Endometrium (tissue), 2 donors: ENCODE data around the gene PIAS4.

Source experiments
- FAIRE-seq: peaks from 2 replicates; lab custom pipeline; 2012; peaks lifted over from hg19 to GRCh38; lab: Jason Lieb, UNC
- donor health status: control.
- donor health status: control.

The PIAS4 gene

DNA sequence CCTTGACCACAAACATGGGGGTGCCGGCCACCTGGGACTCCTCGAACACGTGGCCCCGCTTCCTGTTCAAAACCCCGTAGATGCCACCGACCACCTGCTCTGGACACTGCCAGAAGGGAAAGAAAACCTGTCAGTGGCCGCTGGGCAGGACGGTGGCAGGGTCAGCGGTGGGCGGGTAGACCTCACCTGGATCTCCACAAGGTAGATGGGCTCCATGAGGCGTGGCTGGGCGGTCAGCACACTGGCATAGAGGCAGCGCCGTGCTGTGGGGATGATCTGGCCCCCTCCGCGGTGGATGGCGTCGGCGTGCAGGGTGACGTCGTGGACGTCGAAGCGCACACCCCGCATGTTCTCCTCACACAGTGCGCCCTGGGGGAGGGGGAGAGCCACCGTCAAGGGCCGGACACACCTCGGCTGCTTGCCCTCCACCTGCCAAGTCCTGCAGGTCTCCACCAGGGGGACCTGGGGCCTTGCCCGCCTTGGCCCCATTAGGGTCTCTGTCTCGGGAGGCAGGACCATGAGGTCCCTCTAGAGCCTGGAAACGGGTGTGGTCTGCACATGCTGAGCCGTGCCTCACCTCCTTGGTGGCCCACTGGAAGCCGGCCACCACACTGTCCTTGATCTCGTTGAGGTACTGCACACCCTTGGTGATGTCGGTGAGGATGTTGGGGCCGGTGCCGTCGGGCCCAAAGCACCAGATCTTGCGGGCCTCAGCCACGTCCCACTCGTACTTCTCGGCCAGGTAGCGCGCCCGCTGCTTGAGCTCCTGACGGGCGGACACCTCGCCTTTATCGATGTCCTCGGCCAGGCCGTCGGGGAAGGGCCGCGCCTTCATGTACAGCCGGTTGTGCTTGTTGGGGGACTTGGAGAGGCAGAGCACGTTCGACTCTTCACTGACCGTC, 30.0 kb upstream of the PIAS4 start:
- no peak for FAIRE-seq

DNA sequence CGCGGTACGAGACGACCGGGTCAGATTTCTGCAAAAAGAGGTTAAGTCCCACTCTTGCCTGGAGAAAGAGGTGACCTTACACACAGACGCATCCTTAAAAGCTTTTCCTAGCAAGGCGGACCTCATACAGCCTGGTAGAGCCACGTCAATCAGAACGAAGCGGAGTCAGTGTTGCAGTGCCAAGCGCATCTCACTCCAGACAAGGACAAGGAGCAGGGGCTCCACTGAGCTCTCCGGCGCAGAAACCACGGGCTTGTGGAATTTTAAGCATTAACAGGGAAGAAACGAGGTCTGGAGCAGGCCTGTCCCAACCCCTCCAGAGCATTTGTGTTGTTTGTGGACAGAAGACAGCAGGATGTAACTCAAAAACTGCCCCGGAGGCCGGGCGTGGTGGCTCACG, 29.4 kb upstream of the PIAS4 start:
- no peak for FAIRE-seq

DNA sequence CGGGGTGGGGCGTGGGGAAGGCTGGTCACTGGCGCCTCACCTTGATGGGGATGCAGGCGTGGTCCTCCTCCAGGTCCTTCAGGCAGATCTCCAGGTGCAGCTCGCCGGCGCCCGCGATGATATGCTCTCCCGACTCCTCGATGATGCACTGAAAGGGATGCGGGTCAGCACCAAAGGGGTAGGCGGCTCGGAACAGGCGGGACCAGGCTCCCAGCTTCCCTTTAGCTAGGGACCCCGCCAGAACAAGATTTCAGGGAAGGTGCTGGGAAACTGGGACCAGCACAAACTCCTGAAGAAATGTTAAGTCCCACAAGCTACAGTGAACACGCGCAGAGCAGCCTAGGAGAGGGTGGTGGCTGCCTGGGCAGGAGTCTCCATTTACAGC, 28.3 kb upstream of the PIAS4 start:
- no peak for FAIRE-seq

DNA sequence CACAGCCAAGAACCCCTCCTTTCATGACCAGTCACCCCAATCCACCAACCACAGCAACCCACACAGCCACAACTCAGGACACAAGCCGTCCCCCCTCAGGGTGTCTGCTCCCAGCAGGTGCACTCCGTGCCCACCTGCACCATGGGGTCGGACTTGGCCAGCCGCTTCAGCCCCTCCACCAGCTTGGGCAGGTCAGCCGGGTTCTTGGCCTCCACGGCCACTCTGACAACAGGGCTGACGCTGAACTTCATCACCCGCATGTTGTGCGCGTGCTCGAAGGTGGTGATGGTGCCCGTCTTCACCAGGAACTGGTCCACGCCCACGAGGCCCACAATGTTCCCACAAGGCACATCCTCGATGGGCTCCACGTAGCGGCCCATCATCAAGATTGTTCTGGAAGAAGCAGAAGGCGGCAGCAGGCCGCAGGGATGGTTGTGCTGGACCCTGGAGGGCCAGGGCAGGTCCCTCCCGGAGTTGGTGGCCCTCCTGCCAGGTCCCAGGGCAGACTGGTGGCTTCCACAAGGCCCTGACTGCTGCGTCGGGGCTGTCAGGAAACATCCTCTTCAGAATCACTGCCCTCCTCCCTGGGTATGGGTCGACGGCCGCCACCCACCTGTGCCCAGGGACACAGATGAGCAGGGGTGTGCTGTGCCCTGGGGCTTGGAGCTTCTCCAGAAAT, 27.7 kb upstream of the PIAS4 start:
- FAIRE-seq: no peak

DNA sequence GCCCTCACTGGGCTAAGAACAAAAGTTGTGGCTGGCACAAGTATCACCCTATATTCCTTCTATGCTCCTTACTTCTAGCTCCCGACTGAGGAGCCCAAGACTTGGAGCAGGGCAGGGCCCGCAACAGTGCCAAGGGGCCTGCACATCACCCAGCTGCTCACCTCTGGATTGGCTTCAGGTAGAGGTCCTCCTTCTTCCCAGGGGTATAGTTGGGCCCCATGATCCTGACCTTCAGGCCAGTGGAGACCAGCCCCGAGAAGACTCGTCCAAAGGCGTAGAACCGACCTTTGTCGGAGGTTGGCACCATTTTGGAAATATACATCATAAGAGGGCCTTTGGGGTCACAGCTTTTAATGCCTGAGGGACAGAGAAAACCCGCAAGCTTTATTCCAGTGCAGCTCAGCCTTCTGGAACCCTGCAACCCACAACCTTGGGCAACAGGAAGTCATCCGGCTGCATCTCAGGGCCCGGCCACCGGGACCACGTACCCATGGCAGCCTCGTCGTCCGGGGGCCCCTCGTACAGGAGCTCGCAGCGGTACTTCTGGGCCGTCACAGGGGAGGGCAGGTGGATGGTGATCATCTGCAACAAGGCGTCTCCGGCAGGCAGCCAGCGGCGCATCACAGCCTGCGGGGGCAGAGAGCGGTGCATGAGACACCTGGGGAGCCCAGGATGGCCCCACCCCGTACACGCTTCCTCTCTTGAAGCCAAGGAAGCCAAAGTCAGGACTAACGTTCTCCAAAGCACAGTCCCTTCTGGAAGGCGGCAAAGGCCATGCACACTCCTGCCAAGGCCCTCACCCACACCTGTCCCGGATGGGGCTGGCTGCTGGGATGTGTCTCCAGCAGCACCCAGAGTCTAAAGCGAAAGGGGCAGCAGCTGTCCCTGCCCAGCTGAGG, 26.9 kb upstream of the PIAS4 start:
- no peak for FAIRE-seq

DNA sequence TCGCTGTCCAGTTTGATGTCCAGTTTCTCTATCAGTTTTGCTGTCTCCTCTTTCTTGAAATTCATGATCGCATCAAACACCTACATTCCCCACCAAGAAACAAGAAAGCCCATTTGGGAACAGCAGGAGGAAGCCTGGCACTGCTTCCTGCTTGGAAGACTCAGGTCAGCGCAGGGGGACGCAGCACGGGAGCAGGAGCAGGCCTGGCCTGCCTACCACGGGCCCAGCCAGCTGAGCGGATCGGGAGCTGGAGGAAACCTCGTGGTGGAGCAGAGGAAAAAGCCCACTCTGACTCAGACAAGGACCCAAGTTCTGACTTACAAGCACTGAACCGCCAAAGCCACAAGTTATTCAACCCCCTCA, 26.2 kb upstream of the PIAS4 start:
- no peak for FAIRE-seq

DNA sequence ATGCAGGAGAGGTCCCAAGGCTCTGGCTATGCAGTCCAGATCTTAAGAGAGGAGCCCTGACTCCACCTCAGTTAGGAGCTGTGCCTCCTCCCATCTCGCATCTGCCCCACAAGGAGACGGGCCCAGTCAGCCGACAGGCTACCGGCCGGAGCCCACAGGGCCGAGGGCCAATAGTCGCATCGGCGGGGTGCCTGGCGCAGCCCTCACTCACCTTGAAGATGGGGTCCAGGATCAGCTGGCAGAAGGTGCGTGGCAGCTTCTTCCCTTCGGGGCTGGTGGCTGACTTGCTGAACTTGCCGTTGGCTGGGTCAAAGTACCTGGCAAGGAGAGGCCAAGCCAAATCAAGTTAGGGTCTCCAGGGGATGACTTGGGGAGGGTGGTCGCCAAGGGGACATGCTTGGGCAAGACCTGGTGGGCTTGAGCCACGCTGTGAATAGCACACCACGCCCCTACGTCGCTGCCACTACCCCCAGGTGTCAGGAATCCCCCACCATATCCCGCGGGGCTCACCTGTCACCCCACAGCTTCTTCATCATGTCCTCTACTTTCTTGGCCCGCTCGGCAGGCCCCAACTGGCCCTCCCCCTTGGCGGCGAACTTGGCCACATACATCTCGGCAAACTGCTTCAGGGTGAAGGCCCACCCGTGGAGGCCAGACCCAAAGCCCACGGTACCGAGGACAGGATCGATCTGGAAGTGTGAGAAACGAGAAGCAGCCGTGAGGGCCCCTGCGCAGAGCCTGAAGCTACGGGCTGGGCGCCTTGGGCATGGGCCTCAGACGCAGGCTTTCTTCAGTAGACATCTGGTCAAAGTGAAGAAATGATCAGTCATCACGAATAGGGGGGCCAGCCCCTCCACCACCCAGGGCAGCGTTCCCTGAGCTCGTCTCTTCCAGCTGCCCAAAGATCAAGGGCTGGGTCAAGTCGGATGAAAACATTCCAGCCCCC, 25.5 kb upstream of the PIAS4 start:
- FAIRE-seq: no peak

DNA sequence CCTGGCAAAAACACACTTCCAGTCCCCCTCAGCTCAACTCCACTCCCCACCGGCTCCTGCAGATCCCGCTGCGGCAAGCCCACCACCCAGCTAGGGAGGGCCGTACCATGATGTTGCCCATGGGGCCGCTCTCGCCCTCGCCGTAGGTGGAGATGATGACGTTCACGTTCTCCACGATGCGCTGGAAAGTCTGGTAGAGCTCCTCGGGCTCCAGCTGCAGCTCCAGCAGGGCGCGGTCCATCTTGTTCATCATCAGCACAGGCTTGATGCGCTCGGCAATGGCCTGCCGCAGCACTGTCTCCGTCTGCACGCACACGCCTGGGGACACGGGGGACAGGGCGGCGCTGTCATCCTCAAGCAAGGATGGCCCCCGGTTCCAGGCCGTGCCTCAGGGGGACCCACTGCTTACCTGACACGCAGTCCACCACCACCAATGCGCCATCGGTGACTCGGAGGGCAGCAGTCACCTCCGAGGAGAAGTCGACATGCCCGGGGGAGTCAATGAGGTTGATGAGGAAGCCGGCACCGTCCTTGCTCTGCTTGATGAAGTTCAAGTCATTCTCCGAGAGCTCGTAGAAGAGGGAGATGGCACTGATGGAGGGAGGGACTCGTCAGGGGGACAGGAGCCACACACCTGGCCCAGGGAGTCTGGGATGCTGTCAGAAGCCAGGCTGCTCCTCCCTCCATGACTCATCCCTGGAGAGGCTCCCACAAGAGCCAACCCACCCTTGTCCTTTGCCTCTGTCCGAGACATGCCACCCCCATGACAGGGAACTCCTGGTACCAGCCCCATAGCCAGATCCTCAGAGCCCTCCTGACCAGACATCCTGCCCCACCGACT, 24.6 kb upstream of the PIAS4 start:
- no peak for FAIRE-seq

DNA sequence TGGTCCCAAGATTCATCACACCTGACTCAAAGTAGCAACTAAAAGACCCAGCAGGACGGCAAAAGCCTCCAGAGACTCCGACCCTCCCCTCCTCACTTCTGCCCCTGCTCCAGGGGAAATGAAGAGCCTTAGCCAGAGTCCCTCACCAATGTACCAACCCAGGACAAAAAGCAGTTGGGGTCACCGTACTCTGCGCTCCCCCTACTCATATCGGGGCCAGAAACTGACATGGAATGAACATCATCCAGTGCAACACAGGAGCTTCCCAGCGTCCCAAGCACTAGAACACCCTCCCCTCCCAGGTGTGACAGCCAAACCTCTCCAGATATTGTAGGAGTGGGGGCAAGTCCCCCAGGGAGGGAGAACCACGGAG, 24.0 kb upstream of the PIAS4 start:
- no peak for FAIRE-seq

DNA sequence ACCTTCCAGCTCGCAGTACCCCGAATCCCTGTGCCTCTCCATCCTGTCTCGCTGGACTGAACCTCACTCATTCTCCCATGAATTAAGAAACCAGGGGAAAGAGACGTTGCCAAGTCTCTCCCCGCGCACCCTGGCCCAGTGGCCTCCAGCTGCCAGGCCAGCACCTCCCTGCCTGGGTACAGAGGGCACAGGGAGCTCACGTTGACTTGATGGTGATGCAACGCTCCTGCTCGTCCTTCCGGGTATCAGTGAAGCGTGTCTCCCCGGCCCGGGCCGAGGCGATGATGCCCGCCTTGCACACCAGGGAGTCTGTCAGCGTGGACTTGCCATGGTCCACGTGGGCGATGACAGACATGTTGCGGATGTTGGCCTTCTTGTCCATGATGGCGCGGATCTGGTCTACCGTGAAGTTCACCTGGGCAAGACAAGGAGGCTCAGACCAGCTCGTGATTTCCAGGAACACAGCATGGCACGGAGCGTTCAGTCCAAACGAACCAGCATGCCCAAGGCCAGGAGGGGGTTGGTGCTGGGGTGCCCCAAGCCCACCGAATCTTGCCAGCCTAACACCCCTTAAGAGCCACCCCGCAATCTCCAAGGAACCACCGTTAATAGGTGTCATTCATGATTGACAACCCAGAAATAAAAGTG, 23.5 kb upstream of the PIAS4 start:
- FAIRE-seq: no peak

DNA sequence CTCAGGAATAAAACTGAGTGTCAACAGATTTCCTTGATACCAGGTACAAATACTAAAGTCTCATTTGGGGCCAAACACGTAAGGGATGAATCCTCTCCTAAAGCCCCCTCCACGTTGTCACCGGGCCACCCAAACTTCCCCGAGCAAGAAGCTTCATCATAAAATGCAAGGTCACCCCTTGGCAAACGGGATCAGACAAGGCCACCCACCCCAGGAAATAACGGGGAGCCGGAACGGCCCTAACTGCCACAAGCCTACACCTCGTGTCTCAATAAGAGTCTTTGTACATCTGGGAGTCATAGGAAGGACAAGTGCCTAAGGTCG, 23.0 kb upstream of the PIAS4 start:
- FAIRE-seq: no peak

DNA sequence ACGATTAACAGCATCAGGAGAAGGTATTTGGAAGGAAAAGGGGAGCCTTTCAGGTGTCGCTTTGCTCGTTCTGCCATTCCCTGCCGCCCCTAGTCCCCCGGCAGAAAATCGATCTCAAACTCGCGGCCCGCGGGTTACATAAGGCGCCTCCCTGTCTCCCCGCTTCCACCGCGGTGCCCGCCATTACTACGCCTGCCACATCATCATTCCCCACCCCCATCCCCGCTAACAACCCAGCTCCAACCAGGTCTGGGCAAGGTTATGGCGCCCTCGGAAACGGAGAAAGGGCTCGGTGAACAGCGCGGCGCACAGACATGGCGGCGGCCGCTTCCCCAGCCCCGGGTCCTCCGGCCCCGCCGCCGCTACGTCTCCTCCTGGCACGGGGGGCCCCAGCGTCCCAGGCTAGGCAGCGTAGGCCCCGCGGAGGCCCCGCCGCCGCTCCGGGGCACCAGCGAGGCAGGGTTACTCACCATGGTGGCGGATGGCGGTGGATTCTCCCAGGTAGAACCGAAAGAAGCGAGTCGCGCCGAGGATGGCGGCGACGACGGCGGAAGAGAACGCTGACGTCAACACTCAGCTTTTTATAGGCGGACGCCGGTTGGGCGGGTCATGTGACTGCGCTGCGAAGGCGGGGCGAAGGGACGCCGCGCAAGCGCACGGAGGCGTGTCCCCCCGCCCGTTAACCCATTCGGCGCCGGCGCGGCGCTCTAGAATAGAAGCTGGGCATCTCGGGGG, 22.5 kb upstream of the PIAS4 start, which contains the start of gene EEF2:
EEF2 (minus strand) TSS at position 556 of the 735 bp plus-strand sequence; CDS start at position 473, 83 bp downstream.
- FAIRE-seq: no peak

DNA sequence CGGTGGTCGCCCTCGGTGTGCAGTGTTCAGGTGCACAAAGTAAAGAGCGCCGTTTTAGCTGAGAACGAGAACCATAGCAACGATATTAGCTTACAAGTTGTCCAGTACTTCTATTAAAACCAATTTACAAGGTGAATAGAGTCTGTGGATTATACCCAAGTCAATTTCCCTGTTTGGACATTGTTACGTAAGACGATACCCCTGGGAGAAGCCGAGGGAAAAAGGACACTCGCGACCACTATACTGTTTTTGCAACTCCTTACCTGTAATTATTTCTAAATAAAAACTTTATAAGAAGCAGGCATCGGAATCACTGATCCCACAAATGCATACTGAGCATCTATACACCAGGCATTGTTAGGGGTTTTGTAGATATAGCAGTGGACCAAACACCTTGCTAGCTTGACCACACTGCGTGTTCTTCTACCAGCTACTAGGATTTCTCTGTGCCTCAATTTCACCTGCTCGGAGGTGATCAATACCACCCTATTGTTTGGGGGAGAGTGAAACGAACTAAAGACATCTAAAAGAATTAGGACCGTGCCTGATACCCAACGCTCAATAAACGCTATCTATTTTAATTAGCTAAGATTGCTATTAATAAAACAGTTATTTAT, 21.8 kb upstream of the PIAS4 start:
- FAIRE-seq: no peak

DNA sequence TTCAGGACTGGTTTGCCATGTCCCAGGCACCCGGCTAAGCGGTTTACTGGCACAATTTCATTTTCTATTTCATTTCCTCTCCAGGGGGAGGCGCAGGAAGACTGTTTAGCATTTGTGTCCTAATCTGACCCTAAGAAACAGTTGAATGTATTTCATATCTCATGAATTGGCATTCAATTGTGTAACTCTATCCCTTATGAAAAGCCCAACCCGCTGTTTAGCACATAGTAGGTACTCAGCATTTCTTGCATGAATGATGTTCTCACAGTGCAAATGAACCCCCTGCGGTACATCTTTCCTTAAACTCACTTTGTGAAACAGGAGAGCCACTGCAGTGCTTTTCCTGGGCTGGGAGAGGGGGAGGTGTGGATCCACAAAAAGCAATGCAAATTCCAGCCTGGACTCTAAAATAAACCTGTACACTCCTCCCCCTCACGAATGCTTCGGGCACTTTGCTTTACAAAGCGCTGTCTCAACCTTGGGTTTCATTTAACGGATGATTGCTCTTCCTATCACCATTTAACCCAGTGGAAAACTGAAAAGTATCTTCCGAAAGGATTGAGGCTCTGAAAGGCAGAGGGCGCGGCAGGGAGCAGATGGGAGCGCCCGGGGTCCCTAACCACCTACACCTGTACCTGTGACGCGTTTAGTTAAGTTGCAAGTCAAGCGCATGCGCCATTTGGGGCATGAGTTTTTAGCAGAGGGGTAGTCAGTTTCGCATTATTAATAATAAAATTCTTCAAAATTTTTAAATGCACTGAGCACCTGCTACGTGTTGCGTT, 21.1 kb upstream of the PIAS4 start:
- FAIRE-seq: no peak

DNA sequence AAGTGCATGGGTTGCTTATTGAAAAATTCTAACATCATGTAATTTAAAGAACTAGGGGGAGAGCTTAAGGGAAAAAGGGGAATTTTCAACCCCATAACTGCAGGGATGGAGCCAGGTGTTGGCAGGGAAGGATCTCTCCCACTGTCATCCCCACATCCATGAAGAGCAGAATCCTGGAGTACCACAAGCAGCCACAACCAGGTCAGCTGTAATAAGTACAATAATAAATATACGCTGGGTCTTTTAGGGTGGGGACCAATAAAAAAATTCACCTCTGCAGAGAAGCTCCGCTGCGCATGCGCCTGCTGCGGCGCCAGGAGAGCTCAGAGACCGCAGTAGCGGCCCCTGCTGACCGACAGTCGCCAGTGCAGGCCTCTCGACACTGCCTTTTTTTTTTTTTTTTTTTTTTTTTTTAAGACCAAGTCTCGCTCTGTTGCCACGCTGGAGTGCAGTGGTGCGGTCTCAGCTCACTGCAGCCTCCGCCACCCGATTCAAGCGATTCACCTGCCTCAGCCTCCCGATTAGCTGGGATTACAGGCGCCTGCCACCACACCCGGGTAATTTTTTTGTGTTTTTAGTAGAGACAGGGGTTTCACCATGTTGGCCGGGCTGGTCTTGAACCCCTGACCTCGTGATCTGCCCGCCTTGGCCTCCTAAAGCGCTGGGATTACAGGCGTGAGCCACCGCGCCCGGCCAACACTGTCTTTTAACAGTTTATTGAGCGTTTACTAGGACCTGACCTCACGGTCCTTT, 19.7 kb upstream of the PIAS4 start:
- no peak for FAIRE-seq

DNA sequence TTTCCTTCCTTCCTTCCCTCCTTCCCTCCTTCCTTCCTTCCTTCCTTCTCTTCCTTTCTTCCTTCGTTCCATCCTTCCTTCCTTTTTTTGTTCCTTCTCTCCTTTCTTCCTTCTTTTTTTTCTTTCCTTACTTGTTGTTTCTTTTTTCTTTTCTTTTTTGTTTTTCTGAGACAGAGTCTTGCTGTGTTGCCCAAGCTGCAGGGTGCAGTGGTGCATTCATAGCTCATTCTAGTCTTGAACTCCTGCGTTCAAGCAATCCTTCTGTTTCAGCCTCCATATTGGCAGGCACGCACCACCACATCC, 16.8 kb upstream of the PIAS4 start:
- no peak for FAIRE-seq

DNA sequence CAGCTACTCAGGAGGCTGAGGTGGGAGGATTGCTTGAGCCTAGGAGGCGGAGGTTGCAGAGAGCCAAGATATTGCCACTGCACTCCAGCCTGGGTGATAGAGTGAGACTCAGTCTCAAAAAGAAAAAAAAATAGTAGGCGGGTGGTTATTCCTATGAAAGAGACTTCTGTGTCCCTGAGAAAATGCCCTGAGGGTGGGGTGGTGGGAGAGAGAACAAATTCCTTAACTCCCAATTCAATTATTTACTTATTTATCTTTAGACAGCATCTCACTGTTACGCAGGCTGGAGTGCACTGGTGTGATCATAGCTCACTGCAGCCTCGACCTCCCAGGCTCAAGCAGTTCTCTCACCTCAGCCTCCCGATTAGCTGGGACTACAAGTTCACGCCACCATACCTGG, 11.9 kb upstream of the PIAS4 start:
- FAIRE-seq: no peak
